ACC112 (cell line): ENCODE data around the gene BLACAT1.

ENCODE experiments used
- H2AFZ ChIP-seq: fragments of 200-600 bp; sonication (generic); one replicate; pipeline ENCODE4 v1.6.0; 2017; ENCODE audit warnings: antibody characterized with exemption, low read length; ENCODE audit not compliant: unreplicated experiment
- H3K27ac ChIP-seq: fragments of 200-600 bp; sonication (generic); 2 replicates; pipeline ENCODE4 v1.5.1; 2014; ENCODE audit warnings: low read depth, mild to moderate bottlenecking, antibody characterized with exemption, low read length, moderate library complexity
- H3K27me3 ChIP-seq: fragments of 200-600 bp; sonication (generic); 2 replicates; pipeline ENCODE4 v1.6.1; 2014; ENCODE audit warnings: mild to moderate bottlenecking, antibody characterized with exemption, low read length, moderate library complexity, mixed read lengths; ENCODE audit not compliant: insufficient read depth
- H3K36me3 ChIP-seq: fragments of 200-600 bp; sonication (generic); 2 replicates; pipeline ENCODE4 v1.6.1; 2016; ENCODE audit warnings: mild to moderate bottlenecking, antibody characterized with exemption, low read length, moderate library complexity, mixed read lengths; ENCODE audit not compliant: insufficient read depth
- H3K4me1 ChIP-seq: fragments of 200-600 bp; sonication (generic); one replicate; pipeline ENCODE4 v1.6.1; 2016; ENCODE audit warnings: low read length, mixed read lengths; ENCODE audit not compliant: insufficient read depth, unreplicated experiment, control insufficient read depth
- H3K4me3 ChIP-seq: fragments of 200-600 bp; sonication (generic); 2 replicates; pipeline ENCODE4 v1.5.1; 2014; ENCODE audit warnings: mild to moderate bottlenecking, low read depth, low read length
- H3K79me2 ChIP-seq: fragments of 200-600 bp; sonication (generic); one replicate; pipeline ENCODE4 v1.6.0; 2016; ENCODE audit warnings: low read length; ENCODE audit not compliant: control insufficient read depth, unreplicated experiment, insufficient read depth

The BLACAT1 gene

GRCh38 chr1:205473475-205473874 lies 17.6 kb upstream of the BLACAT1 start:
- Histone ChIP-seq H3K79me2 (no peaks in the 10 kb centered on the region), H3K27ac (no peak overlapping the region), H3K36me3 (no peaks in the 10 kb centered on the region), H3K4me1 (peaks cover 9% of the 10 kb centered on the region), H2AFZ (no peak overlapping the region), H3K4me3 (no peak overlapping the region), H3K27me3 (peaks cover 62% of the 10 kb centered on the region)

GRCh38 chr1:205472737-205473441 lies 17.0 kb upstream of the BLACAT1 start:
- Histone ChIP-seq H3K4me3 (no peak overlapping the region), H3K27me3 (peaks cover 66% of the 10 kb centered on the region), H2AFZ (no peak overlapping the region), H3K79me2 (no peaks in the 10 kb centered on the region), H3K27ac (no peak overlapping the region), H3K36me3 (no peaks in the 10 kb centered on the region), H3K4me1 (peaks cover 7% of the 10 kb centered on the region)

- Histone ChIP-seq H3K27ac (no peak overlapping the region), H2AFZ (no peak overlapping the region), H3K27me3 (peaks cover 84% of the 10 kb centered on the region), H3K79me2 (no peaks in the 10 kb centered on the region), H3K36me3 (no peaks in the 10 kb centered on the region), H3K4me1 (peaks cover 4% of the 10 kb centered on the region), H3K4me3 (no peak overlapping the region)
Measured at GRCh38 chr1:205470131-205470530, 14.3 kb upstream of the BLACAT1 start.

GRCh38 chr1:205466595-205467220 lies 10.9 kb upstream of the BLACAT1 start:
- Histone ChIP-seq H3K36me3 (no peaks in the 10 kb centered on the region), H3K4me1 (no peaks in the 10 kb centered on the region), H3K4me3 (no peak overlapping the region), H3K27ac (no peak overlapping the region), H3K79me2 (no peaks in the 10 kb centered on the region), H3K27me3 (peaks cover 80% of the 10 kb centered on the region), H2AFZ (no peak overlapping the region)

GRCh38 chr1:205465392-205465791 lies 9.5 kb upstream of the BLACAT1 start:
- H3K79me2 ChIP-seq: no peaks in the 10 kb centered on the region
- H3K36me3 ChIP-seq: no peaks in the 10 kb centered on the region
- H3K27me3 ChIP-seq: peaks cover 82% of the 10 kb centered on the region
- H3K4me1 ChIP-seq: no peaks in the 10 kb centered on the region
- H3K27ac ChIP-seq: no peak overlapping the region
- no peak overlapping the region for H2AFZ ChIP-seq
- no peak overlapping the region for H3K4me3 ChIP-seq

GRCh38 chr1:205458777-205459566 lies 3.1 kb upstream of the BLACAT1 start:
- Histone ChIP-seq H3K4me3 (no peak overlapping the region), H3K27me3 (peaks cover 90% of the 10 kb centered on the region), H3K27ac (no peak overlapping the region), H3K79me2 (no peaks in the 10 kb centered on the region), H3K4me1 (no peaks in the 10 kb centered on the region), H3K36me3 (no peaks in the 10 kb centered on the region), H2AFZ (no peak overlapping the region)

- Histone ChIP-seq H3K36me3 (no peaks in the 10 kb centered on the region), H3K27ac (no peak overlapping the region), H3K4me1 (no peaks in the 10 kb centered on the region), H2AFZ (no peak overlapping the region), H3K27me3 (peaks cover 94% of the 10 kb centered on the region), H3K79me2 (no peaks in the 10 kb centered on the region), H3K4me3 (no peak overlapping the region)
Measured at GRCh38 chr1:205456868-205457745, 1.3 kb upstream of the BLACAT1 start.

GRCh38 chr1:205456383-205456867 lies 580 bp upstream of the BLACAT1 start:
- Histone ChIP-seq H3K79me2 (no peaks in the 10 kb centered on the region), H3K27ac (no peak overlapping the region), H2AFZ (no peak overlapping the region), H3K4me1 (no peaks in the 10 kb centered on the region), H3K36me3 (no peaks in the 10 kb centered on the region), H3K4me3 (no peak overlapping the region), H3K27me3 (peaks cover 96% of the 10 kb centered on the region)

GRCh38 chr1:205454903-205455335 lies 926 bp downstream of the BLACAT1 start:
- Histone ChIP-seq H2AFZ (no peak overlapping the region), H3K36me3 (no peaks in the 10 kb centered on the region), H3K79me2 (no peaks in the 10 kb centered on the region), H3K27ac (no peak overlapping the region), H3K4me3 (no peak overlapping the region), H3K27me3 (peaks cover 95% of the 10 kb centered on the region), H3K4me1 (no peaks in the 10 kb centered on the region)

- no peaks in the 10 kb centered on the region for H3K36me3 ChIP-seq
- peaks cover 7% of the 10 kb centered on the region for H3K4me1 ChIP-seq
- H3K4me3 ChIP-seq: no peak overlapping the region
- H2AFZ ChIP-seq: no peak overlapping the region
- H3K27me3 ChIP-seq: peaks cover 81% of the 10 kb centered on the region
- H3K79me2 ChIP-seq: no peaks in the 10 kb centered on the region
- no peak overlapping the region for H3K27ac ChIP-seq
Measured at GRCh38 chr1:205453466-205453865, 2.4 kb downstream of the BLACAT1 start.
